Cardiac fibroblast (primary cell): ENCODE data around the gene MKX.

Experiments used
- DNase-seq, 2 donors: peaks; one replicate each; pipeline versions ENCODE4 v3.0.0 to v3.0.0-alpha.2; 2010; ENCODE audit warnings: low read depth in 2 of 2
- H3K4me3 ChIP-seq, 2 donors: replicated peaks in 1 of 2; 1 replicate in 1 of 2; 2 replicates in 1 of 2; pipeline ENCODE4 v1.5.1; 2011; ENCODE audit warnings: low read depth in 2 of 2, low read length in 2 of 2, mild to moderate bottlenecking in 2 of 2, moderate library complexity in 1 of 2
- CTCF ChIP-seq: IDR thresholded peaks from one replicate; pipeline ENCODE4 v1.5.1; 2011; ENCODE audit warnings: low read depth, mild to moderate bottlenecking, low read length, inconsistent platforms

Gene MKX

GRCh38 chr10:27696466-27696865 lies 49.2 kb downstream of the MKX start:
- TF ChIP-seq CTCF = no peak
- no peak overlapping the region for H3K4me3 ChIP-seq
- DNase-seq = no peak

GRCh38 chr10:27695706-27696105 lies 49.9 kb downstream of the MKX start:
- DNase-seq = no peak
- H3K4me3 ChIP-seq = no peak overlapping the region
- TF ChIP-seq CTCF = no peak

GRCh38 chr10:27695088-27695487 lies 50.5 kb downstream of the MKX start:
- TF ChIP-seq CTCF = no peak
- no peak for DNase-seq
- no peak overlapping the region for H3K4me3 ChIP-seq

- no peak for TF ChIP-seq CTCF
- no peak overlapping the region for H3K4me3 ChIP-seq
- no peak for DNase-seq
Observed at GRCh38 chr10:27692663-27693062, 53.0 kb downstream of the MKX start.

- no peak for TF ChIP-seq CTCF
- no peak for DNase-seq
- H3K4me3 ChIP-seq = no peak overlapping the region
Observed at GRCh38 chr10:27688991-27689390, 56.6 kb downstream of the MKX start.

- H3K4me3 ChIP-seq = no peak overlapping the region
- no peak for DNase-seq
- TF ChIP-seq CTCF = no peak
Observed at GRCh38 chr10:27688276-27688675, 57.3 kb downstream of the MKX start.

GRCh38 chr10:27687743-27688142 lies 57.9 kb downstream of the MKX start:
- no peak for TF ChIP-seq CTCF
- DNase-seq = no peak
- no peak overlapping the region for H3K4me3 ChIP-seq
